Fibroblast of pulmonary artery (primary cell): ENCODE data around the gene MSI2.

Experiments
- DNase-seq: peaks from one replicate; pipeline ENCODE4 v3.0.0-alpha.2; 2010; ENCODE audit warnings: low read depth
- H3K4me3 ChIP-seq: replicated peaks from 2 replicates; pipeline ENCODE4 v1.5.1; 2011; ENCODE audit warnings: low read depth, mild to moderate bottlenecking, control low read depth, low read length, moderate library complexity
- TF ChIP-seq, protein P1 (sequence below): IDR thresholded peaks from 2 replicates; pipeline ENCODE4 v1.5.1; 2011; ENCODE audit warnings: mild to moderate bottlenecking, control low read depth, low read length, inconsistent platforms; ENCODE audit errors: missing control alignments

MSI2 gene

GRCh38 chr17:57511475-57512123, 255.3 kb downstream of the MSI2 start:
- TF ChIP-seq, protein P1, sequence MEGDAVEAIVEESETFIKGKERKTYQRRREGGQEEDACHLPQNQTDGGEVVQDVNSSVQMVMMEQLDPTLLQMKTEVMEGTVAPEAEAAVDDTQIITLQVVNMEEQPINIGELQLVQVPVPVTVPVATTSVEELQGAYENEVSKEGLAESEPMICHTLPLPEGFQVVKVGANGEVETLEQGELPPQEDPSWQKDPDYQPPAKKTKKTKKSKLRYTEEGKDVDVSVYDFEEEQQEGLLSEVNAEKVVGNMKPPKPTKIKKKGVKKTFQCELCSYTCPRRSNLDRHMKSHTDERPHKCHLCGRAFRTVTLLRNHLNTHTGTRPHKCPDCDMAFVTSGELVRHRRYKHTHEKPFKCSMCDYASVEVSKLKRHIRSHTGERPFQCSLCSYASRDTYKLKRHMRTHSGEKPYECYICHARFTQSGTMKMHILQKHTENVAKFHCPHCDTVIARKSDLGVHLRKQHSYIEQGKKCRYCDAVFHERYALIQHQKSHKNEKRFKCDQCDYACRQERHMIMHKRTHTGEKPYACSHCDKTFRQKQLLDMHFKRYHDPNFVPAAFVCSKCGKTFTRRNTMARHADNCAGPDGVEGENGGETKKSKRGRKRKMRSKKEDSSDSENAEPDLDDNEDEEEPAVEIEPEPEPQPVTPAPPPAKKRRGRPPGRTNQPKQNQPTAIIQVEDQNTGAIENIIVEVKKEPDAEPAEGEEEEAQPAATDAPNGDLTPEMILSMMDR: no peak
- H3K4me3 ChIP-seq: no peak overlapping the region
- DNase-seq: no peak

GRCh38 chr17:57512258-57512657, 255.9 kb downstream of the MSI2 start:
- TF ChIP-seq, protein P1: no peak
- no peak for DNase-seq
- H3K4me3 ChIP-seq: no peak overlapping the region

GRCh38 chr17:57512691-57513090, 256.4 kb downstream of the MSI2 start:
- H3K4me3 ChIP-seq: no peak overlapping the region
- TF ChIP-seq, protein P1: no peak
- no peak for DNase-seq

DNA sequence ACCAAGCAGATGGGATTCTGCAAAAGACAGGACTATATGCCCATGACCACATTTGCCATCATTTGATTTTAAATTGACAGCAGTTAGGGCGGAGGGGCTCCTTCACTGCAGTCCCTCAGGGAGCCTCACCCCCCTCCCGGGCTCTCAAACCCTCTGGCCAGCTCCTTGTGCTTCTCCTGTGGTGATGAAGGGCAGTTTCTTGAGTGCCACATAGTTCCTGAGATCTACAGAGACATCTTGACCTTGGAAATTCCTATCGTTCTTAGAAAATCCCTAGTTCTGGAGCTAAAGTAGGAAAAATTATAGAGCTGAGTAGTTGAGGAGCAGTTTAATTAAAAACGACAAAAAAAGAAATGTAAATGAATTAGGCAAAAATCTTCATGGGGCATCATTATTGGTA, 257.2 kb downstream of the MSI2 start:
- TF ChIP-seq, protein P1: no peak
- H3K4me3 ChIP-seq: no peak overlapping the region
- DNase-seq: no peak

DNA sequence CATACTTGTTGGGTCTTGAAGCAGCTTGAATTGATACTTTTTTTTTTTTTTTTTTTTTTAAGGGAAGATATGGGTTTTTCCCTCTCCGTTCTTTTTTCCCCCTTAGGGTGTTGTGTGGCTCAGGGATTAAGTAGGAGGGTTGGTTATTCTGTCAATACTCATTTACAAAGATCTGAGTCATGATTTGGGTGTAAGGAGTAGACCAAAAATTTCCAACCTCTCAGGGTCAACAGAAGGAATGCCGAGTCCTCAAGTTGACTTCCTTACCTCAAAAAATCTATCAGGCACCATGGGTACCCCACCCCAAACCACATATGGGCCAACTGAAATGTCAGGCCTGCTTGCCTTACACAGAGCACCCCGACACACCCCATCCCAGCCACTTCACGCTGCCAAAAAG, 258.3 kb downstream of the MSI2 start:
- TF ChIP-seq, protein P1: no peak
- no peak overlapping the region for H3K4me3 ChIP-seq
- no peak for DNase-seq

DNA sequence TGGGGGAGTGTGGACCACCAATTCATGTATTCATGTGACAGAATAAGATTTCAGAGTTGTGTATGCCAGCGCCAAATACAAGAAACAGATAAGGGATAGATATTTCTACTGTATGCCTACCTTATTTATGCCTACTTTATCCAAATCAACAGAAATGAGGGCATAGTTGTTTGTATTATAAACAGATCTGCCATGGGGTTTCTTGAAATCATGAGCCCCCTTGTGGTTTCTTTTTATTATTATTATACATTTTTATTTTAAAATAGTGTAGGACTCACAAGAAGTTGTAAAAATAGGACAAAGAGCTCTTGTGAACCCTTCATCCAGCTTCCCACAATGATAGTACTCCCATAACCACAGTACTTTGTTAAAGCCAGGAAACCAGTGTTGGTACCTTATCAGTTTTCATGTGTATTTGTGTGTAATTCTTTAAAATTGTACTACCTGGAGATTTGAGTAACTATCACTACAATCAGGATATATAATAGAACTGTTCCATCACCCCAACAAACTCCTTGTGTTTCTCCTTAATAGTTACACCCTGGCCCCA, 259.4 kb downstream of the MSI2 start:
- TF ChIP-seq, protein P1: peak; percentile 14
- H3K4me3 ChIP-seq: no peak overlapping the region

More for the DNA sequence above, 259.4 kb downstream of the MSI2 start:
- DNase-seq: peak; percentile 16
